ENCODE data around the gene CCDC102A. TPM values are rescaled to one million over a fixed set of nuclear protein-coding genes. Genes with fewer than 3 reads are reported as not detected.
A peak's percentile ranks its signal among the peaks of the same experiment; 100 is the strongest.

CCDC102A gene
- total and polyA plus RNA-seq, 2 of the 13 experiments (the other 11 are each of a cell fraction or from before 2014, with no cell fraction given), result 2.1 to 2.8 TPM

- TF ChIP-seq RBFOX2 (IDR thresholded peaks at IDR 0.05; ENCODE audit: low read depth, low read length), result no peak
- TF ChIP-seq E2F2 (CRISPR knock-in tag; IDR thresholded peaks at IDR 0.05; ENCODE audit: borderline replicate concordance), result no peak
- TF ChIP-seq, protein P1, sequence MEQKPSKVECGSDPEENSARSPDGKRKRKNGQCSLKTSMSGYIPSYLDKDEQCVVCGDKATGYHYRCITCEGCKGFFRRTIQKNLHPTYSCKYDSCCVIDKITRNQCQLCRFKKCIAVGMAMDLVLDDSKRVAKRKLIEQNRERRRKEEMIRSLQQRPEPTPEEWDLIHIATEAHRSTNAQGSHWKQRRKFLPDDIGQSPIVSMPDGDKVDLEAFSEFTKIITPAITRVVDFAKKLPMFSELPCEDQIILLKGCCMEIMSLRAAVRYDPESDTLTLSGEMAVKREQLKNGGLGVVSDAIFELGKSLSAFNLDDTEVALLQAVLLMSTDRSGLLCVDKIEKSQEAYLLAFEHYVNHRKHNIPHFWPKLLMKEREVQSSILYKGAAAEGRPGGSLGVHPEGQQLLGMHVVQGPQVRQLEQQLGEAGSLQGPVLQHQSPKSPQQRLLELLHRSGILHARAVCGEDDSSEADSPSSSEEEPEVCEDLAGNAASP (CRISPR knock-in tag; IDR thresholded peaks at IDR 0.05; ENCODE audit: borderline replicate concordance), result no peak
- TF ChIP-seq MAFF (IDR thresholded peaks at IDR 0.05; ENCODE audit: low read depth, low read length), result 0 out of 2 replicates have a peak, but pooled peaks have one; percentile 1
These were observed 1.3 kb upstream of the CCDC102A start (continued) for GRCh38 chr16:57537581-57538234.

DNA sequence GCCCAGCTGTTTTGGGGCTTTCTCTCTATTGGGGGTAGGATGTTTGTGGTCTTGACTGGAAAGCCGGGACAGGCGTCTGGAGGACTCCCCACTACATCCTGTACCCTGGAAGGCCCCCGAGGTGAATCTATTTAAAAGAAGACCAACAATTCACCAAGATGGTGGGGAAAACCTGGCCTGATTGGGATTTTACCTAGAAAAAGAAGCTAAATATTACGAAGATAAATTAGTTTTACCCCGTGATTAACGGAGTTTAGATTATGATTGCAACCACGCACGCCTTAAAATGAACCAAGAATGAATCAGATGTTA is 779 bp upstream of the CCDC102A start:
- Histone ChIP-seq H3K4me3 (replicated peaks in 1 of 3; ENCODE audit: insufficient read depth in 1 of 3, low read depth in 2 of 3, low read length in 3 of 3) (peak overlapping the region in 2 of 3 experiments; percentile 79 to 82; a peak in 3 of 6 replicates), H3K9me3 (ENCODE audit: low read length) (no peaks in the 10 kb centered on the region), H3K79me2 (ENCODE audit: insufficient read depth, low read length) (no peaks in the 10 kb centered on the region), H3K27ac (ENCODE audit: extremely low read length, insufficient read depth, low read length) (no peak overlapping the region), H3K9ac (ENCODE audit: insufficient read depth, low read depth, low read length) (no peak overlapping the region), H3K4me1 (ENCODE audit: insufficient read depth, low read length) (peaks cover 48% of the 10 kb centered on the region), H2AFZ (ENCODE audit: low read length) (no peak overlapping the region), H3K36me3 (replicated peaks in 1 of 2; ENCODE audit: control insufficient read depth in 1 of 2, insufficient read depth in 2 of 2, low read length in 2 of 2) (no peaks in the 10 kb centered on the region), H4K20me1 (ENCODE audit: insufficient read depth, low read length) (no peaks in the 10 kb centered on the region), H3K4me2 (ENCODE audit: low read depth, low read length) (peak overlapping the region; percentile 90), H3K27me3 (ENCODE audit: control insufficient read depth in 1 of 2, insufficient read depth in 2 of 2, low read length in 2 of 2) (peaks cover 2 to 51% of the 10 kb centered on the region in 2 experiments)
- no peak for FAIRE-seq
- DNase-seq (ENCODE audit: low spot score), result no peak
- in situ Hi-C loops (cut with HindIII; ENCODE audit: extremely low pct_ligation_motif_present, low pct_unique_long_range_greater_than_20kb), result no loop called here
- POLR2A ChIA-PET, result interaction anchor here (0.6 to 1.3 kb wide), 3 partner anchors 11 to 65 kb away, joined by 3 read pairs; no protein-coding TSS in a partner anchor
- ATAC-seq, result no peak
- 65% methylated on average over 8 of the region's 8 CpGs for WGBS (ENCODE audit: low lambda C conversion rate)
- intact Hi-C loops (cut with micrococcal nuclease; ENCODE audit: unreplicated experiment), result no loop called here
- CTCF ChIA-PET (ENCODE audit: low intra/inter-chr PET ratio, low total read pairs), result no interaction called here
- TF ChIP-seq, protein P2, sequence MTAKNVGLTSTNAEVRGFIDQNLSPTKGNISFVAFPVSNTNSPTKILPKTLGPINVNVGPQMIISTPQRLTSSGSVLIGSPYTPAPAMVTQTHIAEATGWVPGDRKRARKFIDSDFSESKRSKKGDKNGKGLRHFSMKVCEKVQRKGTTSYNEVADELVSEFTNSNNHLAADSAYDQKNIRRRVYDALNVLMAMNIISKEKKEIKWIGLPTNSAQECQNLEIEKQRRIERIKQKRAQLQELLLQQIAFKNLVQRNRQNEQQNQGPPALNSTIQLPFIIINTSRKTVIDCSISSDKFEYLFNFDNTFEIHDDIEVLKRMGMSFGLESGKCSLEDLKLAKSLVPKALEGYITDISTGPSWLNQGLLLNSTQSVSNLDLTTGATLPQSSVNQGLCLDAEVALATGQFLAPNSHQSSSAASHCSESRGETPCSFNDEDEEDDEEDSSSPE (CRISPR knock-in tag; IDR thresholded peaks at IDR 0.05), result no peak
- TF ChIP-seq ZNF225 (CRISPR knock-in tag; IDR thresholded peaks at IDR 0.05), result no peak
- 0 out of 2 replicates have a peak, but pooled peaks have one; percentile 4 for TF ChIP-seq ZNF263 (CRISPR knock-in tag; IDR thresholded peaks at IDR 0.05)
- no TSS peak for BruUV-seq (replicated peaks)

Data from HepG2 (cell line).